H9 (cell line): ENCODE measurements around the gene TARBP2. TPM values are rescaled to one million over a fixed set of nuclear protein-coding genes. Genes with fewer than 3 reads are reported as not detected.

ENCODE experiments used
- DNase-seq: peaks from one replicate; pipeline ENCODE4 v3.0.0-alpha.2; 2017
- H2AFZ ChIP-seq: one replicate; pipeline ENCODE4 v1.6.1; 2013; ENCODE audit warnings: mild to moderate bottlenecking, low read length, control low read depth, moderate library complexity
- H2AK5ac ChIP-seq: 2 replicates; pipeline ENCODE4 v1.6.1; 2013; ENCODE audit warnings: low read length, control low read depth, mixed read lengths; ENCODE audit not compliant: insufficient read length
- H2BK120ac ChIP-seq: one replicate; pipeline ENCODE4 v1.6.1; 2013; ENCODE audit warnings: low read depth, mild to moderate bottlenecking, low read length, control low read depth, inconsistent platforms; ENCODE audit not compliant: poor library complexity, severe bottlenecking
- H2BK12ac ChIP-seq: 2 replicates; pipeline ENCODE4 v1.6.1; 2013; ENCODE audit warnings: low read length, control low read depth, mixed read lengths, low read depth; ENCODE audit not compliant: insufficient read length
- H2BK15ac ChIP-seq: 2 replicates; pipeline ENCODE4 v1.6.1; 2013; ENCODE audit warnings: low read depth, low read length, control low read depth
- H2BK20ac ChIP-seq: one replicate; pipeline ENCODE4 v1.6.1; 2013; ENCODE audit warnings: low read depth, mild to moderate bottlenecking, low read length, control low read depth, inconsistent platforms; ENCODE audit not compliant: poor library complexity, severe bottlenecking
- H2BK5ac ChIP-seq: 2 replicates; pipeline ENCODE4 v1.6.1; 2013; ENCODE audit warnings: low read length, control low read depth, mixed read lengths; ENCODE audit not compliant: insufficient read length
- H3K14ac ChIP-seq: 2 replicates; pipeline ENCODE4 v1.6.1; 2013; ENCODE audit warnings: low read length, control low read depth; ENCODE audit not compliant: insufficient read depth
- H3K18ac ChIP-seq: 2 replicates; pipeline ENCODE4 v1.6.1; 2013; ENCODE audit warnings: low read depth, mild to moderate bottlenecking, mixed read lengths, low read length, control low read depth; ENCODE audit not compliant: insufficient read length
- H3K23ac ChIP-seq: 2 replicates; pipeline ENCODE4 v1.6.1; 2013; ENCODE audit warnings: low read length, control low read depth, mixed read lengths, low read depth; ENCODE audit not compliant: insufficient read length
- H3K23me2 ChIP-seq: 2 replicates; pipeline ENCODE4 v1.6.1; 2013; ENCODE audit warnings: low read depth, mild to moderate bottlenecking, mixed read lengths, low read length, control low read depth; ENCODE audit not compliant: insufficient read length, poor library complexity, severe bottlenecking
- H3K27ac ChIP-seq: 2 replicates; pipeline ENCODE4 v1.5.1; 2013; ENCODE audit warnings: low read length, control low read depth, mixed read lengths, low read depth; ENCODE audit not compliant: insufficient read length
- H3K27me3 ChIP-seq: 2 replicates; pipeline ENCODE4 v1.6.1; 2013; ENCODE audit warnings: low read length, control low read depth, inconsistent platforms; ENCODE audit not compliant: insufficient read depth
- H3K4ac ChIP-seq: 2 replicates; pipeline ENCODE4 v1.6.1; 2013; ENCODE audit warnings: low read depth, mild to moderate bottlenecking, control low read depth, inconsistent platforms, low read length, moderate library complexity
- H3K4me1 ChIP-seq: 2 replicates; pipeline ENCODE4 v1.6.1; 2013; ENCODE audit warnings: low read length, control low read depth, inconsistent platforms; ENCODE audit not compliant: insufficient read depth
- H3K4me2 ChIP-seq: 2 replicates; pipeline ENCODE4 v1.6.1; 2013; ENCODE audit warnings: low read length, control low read depth, mixed read lengths; ENCODE audit not compliant: insufficient read length, insufficient read depth
- H3K56ac ChIP-seq: 2 replicates; pipeline ENCODE4 v1.6.1; 2013; ENCODE audit warnings: low read depth, mild to moderate bottlenecking, mixed read lengths, low read length, control low read depth; ENCODE audit not compliant: insufficient read length
- H3K79me1 ChIP-seq: 2 replicates; pipeline ENCODE4 v1.6.1; 2013; ENCODE audit warnings: low read depth, mild to moderate bottlenecking, moderate library complexity, low read length, control low read depth, inconsistent platforms; ENCODE audit not compliant: insufficient read depth, poor library complexity, severe bottlenecking
- H3K79me2 ChIP-seq: 2 replicates; pipeline ENCODE4 v1.6.1; 2013; ENCODE audit warnings: low read length, control low read depth, inconsistent platforms; ENCODE audit not compliant: insufficient read depth
- H3K9ac ChIP-seq: 2 replicates; pipeline ENCODE4 v1.6.1; 2013; ENCODE audit warnings: low read length, control low read depth, mixed read lengths; ENCODE audit not compliant: insufficient read length; ENCODE audit errors: extremely low read depth
- H3K9me3 ChIP-seq: one replicate; pipeline ENCODE4 v1.6.1; 2013; ENCODE audit warnings: low read depth, low read length, inconsistent platforms; ENCODE audit not compliant: control insufficient read depth
- H3T11ph ChIP-seq: one replicate; pipeline ENCODE4 v1.6.1; 2013; ENCODE audit warnings: mild to moderate bottlenecking, low read length, control low read depth, inconsistent platforms
- H4K20me1 ChIP-seq: one replicate; pipeline ENCODE4 v1.6.1; 2013; ENCODE audit not compliant: control insufficient read depth, insufficient read length, insufficient read depth
- H4K5ac ChIP-seq: 2 replicates; pipeline ENCODE4 v1.6.1; 2013; ENCODE audit warnings: low read depth, mild to moderate bottlenecking, mixed read lengths, low read length, control low read depth; ENCODE audit not compliant: insufficient read length
- H4K8ac ChIP-seq: replicated peaks from 2 replicates; pipeline ENCODE4 v1.6.1; 2013; ENCODE audit warnings: low read length, control low read depth, mixed read lengths, low read depth; ENCODE audit not compliant: insufficient read length
- H4K91ac ChIP-seq: 2 replicates; pipeline ENCODE4 v1.6.1; 2013; ENCODE audit warnings: low read depth, mild to moderate bottlenecking, moderate library complexity, mixed read lengths, low read length, control low read depth; ENCODE audit not compliant: insufficient read length
- H3K27ac Mint-ChIP-seq, 3 experiments: 2 replicates in 2 of 3; 3 replicates in 1 of 3; pipeline ENCODE4 v1.8.0; 2020 to 2021; ENCODE audit warnings: mixed read lengths in 3 of 3, mild to moderate bottlenecking in 1 of 3, moderate library complexity in 1 of 3
- H3K27me3 Mint-ChIP-seq: 2 replicates; pipeline ENCODE4 v1.8.0; 2021; ENCODE audit warnings: low read depth, mild to moderate bottlenecking, moderate library complexity, mixed read lengths
- H3K36me3 Mint-ChIP-seq, 3 experiments: 2 replicates in 2 of 3; 3 replicates in 1 of 3; pipeline ENCODE4 v1.8.0; 2020 to 2021; ENCODE audit warnings: low read depth in 3 of 3, mixed read lengths in 3 of 3; ENCODE audit not compliant: insufficient read depth in 1 of 3
- H3K4me1 Mint-ChIP-seq, 2 experiments: 2 replicates each; pipeline ENCODE4 v1.8.0; 2020; ENCODE audit warnings: mixed read lengths in 2 of 2
- H3K4me3 Mint-ChIP-seq, 2 experiments: 2 replicates in 1 of 2; 3 replicates in 1 of 2; pipeline ENCODE4 v1.8.0; 2020 to 2021; ENCODE audit warnings: mild to moderate bottlenecking in 2 of 2, mixed read lengths in 2 of 2, moderate library complexity in 1 of 2
- H3K9me3 Mint-ChIP-seq, 2 experiments: 2 replicates in 1 of 2; 3 replicates in 1 of 2; pipeline ENCODE4 v1.8.0; 2020; ENCODE audit warnings: mild to moderate bottlenecking in 2 of 2, mixed read lengths in 2 of 2, moderate library complexity in 1 of 2
- CTCF ChIP-seq: fragments of 200-600 bp; sonication (generic); conservative IDR thresholded peaks from 3 replicates; pipeline ENCODE4 v1.8.0; 2021; ENCODE audit warnings: antibody characterized with exemption, mild to moderate bottlenecking
- WGBS: extraction: QIAGEN DNeasy Blood & Tissue Kit; methylation state at CpG from one replicate; pipeline ENCODE4 v1.1.7; 2013; ENCODE audit warnings: missing lambda C conversion rate, low lambda C conversion rate, mixed read lengths; ENCODE audit not compliant: insufficient read length; ENCODE audit errors: extremely low coverage; 5-methylcytosine and 5-hydroxymethylcytosine counted together
- total RNA-seq: library from RNA; stranded (reverse); gene quantifications from 2 replicates; pipeline ENCODE4 v1.2.1, GENCODE V29; 2021

Gene TARBP2
- total RNA-seq, 1 experiment from 2014 or later: 79.2 TPM

DNA sequence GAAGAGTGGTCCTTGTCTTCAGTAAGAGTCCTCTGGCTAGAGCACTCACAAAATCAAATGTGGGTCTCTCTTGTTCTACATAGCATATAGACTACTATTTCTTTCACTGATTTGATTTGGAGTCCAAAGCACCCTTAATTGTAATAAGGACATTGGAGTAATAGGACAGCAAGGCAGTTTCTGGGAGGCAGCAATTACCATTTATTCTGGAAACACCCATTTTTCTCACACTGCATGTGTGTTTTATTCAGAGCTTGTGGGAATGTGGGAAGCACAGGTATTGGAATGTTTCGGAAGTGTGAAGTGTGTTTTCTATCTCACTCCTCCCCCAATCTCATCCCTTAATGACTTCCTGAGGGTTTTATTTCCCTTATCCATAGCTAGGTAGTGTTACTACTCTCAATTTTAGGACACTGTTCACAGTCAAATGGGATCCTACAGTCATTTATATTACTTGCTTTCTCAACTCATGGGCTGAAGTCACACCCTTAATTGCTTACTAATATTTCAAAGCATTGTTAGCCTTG, 29.0 kb upstream of the TARBP2 start:
- Histone ChIP-seq H4K5ac (no peak overlapping the region), H3K56ac (no peak overlapping the region), H2AFZ (no peak overlapping the region), H2BK120ac (no peak overlapping the region), H2BK15ac (no peak overlapping the region), H3K9ac (no peak overlapping the region), H3K23ac (no peak overlapping the region), H2BK12ac (no peak overlapping the region), H4K91ac (no peak overlapping the region), H3T11ph (no peak overlapping the region), H3K27ac (no peak overlapping the region), H3K4me2 (no peak overlapping the region), H2BK5ac (no peak overlapping the region), H3K23me2 (no peaks in the 10 kb centered on the region), H4K20me1 (no peaks in the 10 kb centered on the region), H3K79me2 (no peaks in the 10 kb centered on the region; the same call in 1 of the 2 replicates), H3K14ac (no peak overlapping the region), H3K4me1 (no peaks in the 10 kb centered on the region), H3K4ac (no peak overlapping the region), H3K27me3 (no peaks in the 10 kb centered on the region), H3K18ac (no peak overlapping the region), H3K79me1 (peaks cover 12% of the 10 kb centered on the region), H2AK5ac (no peak overlapping the region), H4K8ac (no peak overlapping the region), H3K9me3 (no peaks in the 10 kb centered on the region), H2BK20ac (no peak overlapping the region)
- no peak for DNase-seq
- no CpG with 5 or more reads among the region's 1 CpG for WGBS
- Mint-ChIP-seq H3K4me1 (peaks cover 32 to 44% of the 10 kb centered on the region in 2 experiments), H3K4me3 (no peak overlapping the region), H3K36me3 (peaks cover 76 to 99% (median 93%) of the 10 kb centered on the region in 3 experiments), H3K9me3 (no peaks in the 10 kb centered on the region; a peak in 1 of 5 replicates), H3K27ac (peak overlapping the region in 2 of 3 experiments; percentile 44 to 56; a peak in 2 of 7 replicates), H3K27me3 (no peaks in the 10 kb centered on the region)
- no peak for TF ChIP-seq CTCF
